ENCODE results near the gene PAF1.
"Not testable (repeated sequence)": the region's sequence is repeated elsewhere in the genome, so short reads cannot be mapped to it uniquely, and the experiment has no call there.

PAF1 gene

GRCh38 chr19:39355253-39355652 is 35.7 kb downstream of the PAF1 start:
- DNase-seq (ENCODE audit: low read depth, low spot score), result no peak

- DNase-seq (ENCODE audit: low read depth, low spot score), result no peak
Observed at GRCh38 chr19:39352381-39353255, 38.3 kb downstream of the PAF1 start.

- DNase-seq (ENCODE audit: low read depth, low spot score), result no peak
Observed at GRCh38 chr19:39351537-39352064, 39.3 kb downstream of the PAF1 start.

DNA sequence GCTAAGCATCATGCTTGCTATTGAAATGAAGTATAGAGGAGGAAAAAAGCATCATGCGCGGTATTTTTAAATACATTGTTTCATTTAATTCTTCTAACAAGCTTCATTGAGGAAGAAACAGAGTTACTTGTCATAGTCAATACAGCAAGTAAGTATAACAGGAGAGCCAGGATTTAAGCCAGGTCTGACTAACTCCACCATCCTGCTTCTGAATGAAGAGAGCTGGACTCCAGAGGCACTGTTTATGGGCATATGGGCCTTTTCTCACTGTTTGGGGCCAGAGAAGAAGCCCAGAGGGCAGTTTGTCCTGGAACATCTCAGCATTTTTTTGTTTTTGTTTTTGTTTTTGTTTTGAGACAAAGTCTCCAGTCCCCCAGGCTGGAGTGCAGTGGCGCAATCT is 40.8 kb downstream of the PAF1 start:
- no peak for DNase-seq (ENCODE audit: low read depth, low spot score)

DNA sequence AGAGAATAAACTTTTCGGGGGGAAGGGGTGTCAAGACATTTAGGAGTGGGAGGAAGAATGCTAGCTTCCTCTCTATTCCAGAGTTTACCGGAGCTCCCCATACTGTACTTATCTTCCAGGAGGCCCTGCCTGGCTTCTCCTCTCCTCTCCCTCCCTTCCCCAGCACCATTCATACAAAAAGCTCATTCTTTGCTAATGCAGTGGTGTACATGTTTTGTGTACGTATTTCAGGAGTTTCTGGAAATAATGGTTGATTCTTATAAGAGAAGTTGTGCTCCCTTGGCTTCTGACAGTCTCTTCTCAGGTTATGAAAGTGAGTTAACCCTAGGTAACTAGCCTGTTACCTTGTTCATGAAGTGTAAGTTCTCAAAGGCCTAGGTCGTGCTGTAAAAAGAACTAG is 41.6 kb downstream of the PAF1 start:
- DNase-seq (ENCODE audit: low read depth, low spot score), result no peak

DNA sequence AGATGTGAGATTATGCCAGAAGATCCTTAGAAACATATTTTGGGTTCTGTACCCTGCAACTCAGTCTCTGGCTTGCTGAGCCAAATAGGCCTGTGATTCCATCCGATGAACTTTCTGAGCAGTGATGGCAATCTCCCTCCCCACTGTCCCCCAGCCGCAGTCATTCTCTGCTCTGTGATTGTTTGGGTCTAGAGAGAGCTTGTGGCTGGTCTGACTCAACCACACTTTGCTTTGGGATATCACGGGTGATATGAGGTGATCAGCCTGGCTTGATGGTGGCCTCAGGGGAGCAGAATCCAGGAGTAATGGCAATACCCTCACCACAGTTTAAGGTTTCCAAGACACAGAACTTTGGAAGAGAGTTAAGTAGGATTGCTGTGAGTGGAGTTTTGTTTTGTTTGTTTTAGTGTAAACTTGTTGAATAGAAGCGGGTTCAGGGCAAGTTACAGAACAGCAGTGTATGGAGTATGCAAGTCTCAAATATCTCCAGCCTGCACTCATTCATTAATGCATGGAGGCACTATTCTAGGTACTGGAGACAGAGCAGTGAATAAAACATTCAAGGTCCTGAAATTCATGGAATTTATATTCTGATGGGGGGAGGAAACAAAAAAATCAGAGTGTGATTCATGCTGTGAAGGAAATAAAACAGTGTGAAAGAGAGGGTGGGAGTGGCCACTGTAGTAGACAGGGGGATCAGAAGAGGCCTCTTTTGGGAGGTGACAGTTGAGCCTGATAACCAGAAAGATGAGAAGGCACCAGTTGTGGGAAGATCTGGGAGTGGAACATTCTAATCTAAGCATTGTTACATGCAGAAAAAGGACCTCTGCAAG is 43.4 kb downstream of the PAF1 start:
- no peak for DNase-seq (ENCODE audit: low read depth, low spot score)

DNA sequence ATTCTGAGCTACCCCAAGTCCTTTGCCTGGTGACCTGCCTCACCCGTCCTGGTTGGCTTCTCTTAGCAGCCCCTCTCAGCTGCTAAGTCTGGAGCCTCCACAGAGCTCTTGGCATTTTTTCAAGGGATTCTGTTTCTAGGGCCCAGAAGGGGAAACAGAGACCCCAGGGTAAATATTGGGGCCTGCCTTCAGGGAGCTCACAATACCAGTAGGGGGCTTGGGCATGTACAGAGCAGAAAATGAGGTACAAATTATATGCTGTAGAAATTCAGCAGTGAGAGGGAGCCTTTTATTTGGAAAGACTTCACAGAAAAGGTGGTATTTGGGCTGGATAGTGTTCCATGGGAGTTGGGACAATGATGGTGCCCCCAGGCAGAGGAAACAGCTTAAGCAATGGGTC is 45.0 kb downstream of the PAF1 start:
- DNase-seq (ENCODE audit: low read depth, low spot score), result no peak

DNA sequence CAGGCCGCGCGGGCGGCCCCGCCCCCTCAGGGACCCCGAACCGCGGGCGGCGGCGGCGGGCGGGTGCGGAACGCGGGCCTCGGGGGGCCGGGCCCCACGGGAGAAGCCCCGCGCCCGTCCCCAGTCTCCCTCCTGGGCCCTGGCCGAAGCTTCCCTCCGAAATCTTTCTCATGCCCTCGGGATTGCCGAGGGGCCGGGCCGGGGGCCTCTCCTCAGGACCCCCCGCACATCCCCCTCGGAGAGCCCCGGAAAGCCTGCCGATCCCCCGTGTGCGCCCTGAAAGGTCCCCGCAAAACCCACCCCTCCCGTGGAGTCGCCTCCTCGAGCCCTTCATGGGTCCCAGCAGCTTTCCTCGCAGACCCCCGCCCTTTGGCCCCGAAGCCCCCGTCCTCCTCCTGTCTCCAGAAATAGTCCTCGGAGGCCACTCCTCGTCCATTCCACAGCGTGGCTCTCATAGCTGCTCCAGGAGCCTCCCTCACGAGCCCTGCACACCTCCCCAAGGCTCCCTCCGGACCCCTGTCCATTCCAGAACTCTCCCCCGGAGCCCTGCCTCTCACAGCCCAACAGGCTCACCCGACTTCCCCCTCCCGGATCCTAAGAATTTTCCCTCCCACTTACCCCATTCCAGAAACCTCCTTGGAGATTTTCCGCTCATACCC is 48.1 kb downstream of the PAF1 start:
- DNase-seq (ENCODE audit: low read depth, low spot score), result no peak

- peak; percentile 93 for DNase-seq (ENCODE audit: low read depth, low spot score)
Observed at GRCh38 chr19:39341719-39342604, 48.9 kb downstream of the PAF1 start, which contains the start of gene SAMD4B. Gene SAMD4B, plus strand, starts transcription at chr19:39342421. Its CDS starts 14,473 bp downstream, at chr19:39356894.

GRCh38 chr19:39341129-39341718 is 49.7 kb downstream of the PAF1 start:
- DNase-seq (ENCODE audit: low read depth, low spot score), result no peak

GRCh38 chr19:39340156-39340555 is 50.8 kb downstream of the PAF1 start:
- DNase-seq (ENCODE audit: low read depth, low spot score), result not testable (repeated sequence)

- DNase-seq (ENCODE audit: low read depth, low spot score), result no peak
Observed at GRCh38 chr19:39339674-39340073, 51.2 kb downstream of the PAF1 start.

DNA sequence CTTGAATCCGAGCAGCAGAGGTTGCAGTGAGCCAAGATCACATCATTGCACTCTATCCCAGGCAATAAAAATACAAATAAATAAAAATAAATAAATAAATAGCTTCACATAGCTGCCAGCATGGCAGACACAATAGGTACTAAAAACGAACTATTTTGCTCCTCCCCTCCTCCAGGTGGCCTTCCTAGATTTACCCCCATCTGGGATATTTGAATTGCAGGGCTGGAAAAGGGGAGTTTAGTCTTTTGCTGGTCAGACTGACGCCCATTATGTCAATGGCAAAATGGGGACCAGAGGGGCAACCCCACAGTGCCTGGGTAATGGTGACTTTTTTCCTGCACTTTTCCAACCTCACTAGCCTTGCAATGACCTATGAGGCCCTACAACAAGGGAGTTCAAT is 54.4 kb downstream of the PAF1 start:
- DNase-seq (ENCODE audit: low read depth, low spot score), result no peak
